Measurements from ENCODE around the gene AIP. TPM values are rescaled to one million over a fixed set of nuclear protein-coding genes. Genes with fewer than 3 reads are reported as not detected.
A peak's percentile ranks its signal among the peaks of the same experiment; 100 is the strongest.

Gene AIP
- total and polyA plus RNA-seq, 7 donors, result 25.3 to 71.5 (median 42.7) TPM

DNA sequence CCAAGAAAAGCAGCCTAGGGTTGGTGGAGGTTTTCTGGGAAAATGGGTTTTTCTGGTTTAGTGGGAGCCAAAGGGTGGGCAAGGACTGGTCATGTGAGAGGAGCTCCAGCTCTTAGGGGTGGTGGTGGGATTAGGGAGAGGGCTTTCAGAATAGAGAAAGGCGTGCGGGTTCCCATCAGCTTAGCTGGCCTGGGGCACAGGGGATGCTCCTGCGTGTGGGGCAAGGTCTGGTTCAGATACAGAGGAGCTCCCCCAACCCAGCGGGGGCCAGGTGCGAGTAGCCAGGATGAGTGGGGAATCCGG is 14.4 kb upstream of the AIP start:
- Histone ChIP-seq H3K4me1 (peaks cover 20% of the 10 kb centered on the region), H3K27me3 (ENCODE audit: insufficient read depth in 3 of 3, low read length in 2 of 3) (no peaks in the 10 kb centered on the region), H3K36me3 (ENCODE audit: insufficient read depth in 1 of 2, low read depth in 1 of 2) (peaks cover 0 to 5% of the 10 kb centered on the region in 2 donors), H3K9me3 (no peaks in the 10 kb centered on the region), H3K4me3 (peak overlapping the region; percentile 98), H3K27ac (peak overlapping the region; percentile 85)
- intact Hi-C loops (cut with DNase I), result loop anchor here (5.0 kb wide), 3 partner anchors 39 to 66 kb away; partner anchors contain the start of genes PPP1CA (in 2 of the 2), RPS6KB2 (in 2 of the 2), TBC1D10C (in 2 of the 2) and CDK2AP2 (in 1 of the 2)
- WGBS, 3 donors, result 2 to 3% (median 3%) methylated on average over 5 to 6 of the region's 6 CpGs
- TF ChIP-seq, protein P1, sequence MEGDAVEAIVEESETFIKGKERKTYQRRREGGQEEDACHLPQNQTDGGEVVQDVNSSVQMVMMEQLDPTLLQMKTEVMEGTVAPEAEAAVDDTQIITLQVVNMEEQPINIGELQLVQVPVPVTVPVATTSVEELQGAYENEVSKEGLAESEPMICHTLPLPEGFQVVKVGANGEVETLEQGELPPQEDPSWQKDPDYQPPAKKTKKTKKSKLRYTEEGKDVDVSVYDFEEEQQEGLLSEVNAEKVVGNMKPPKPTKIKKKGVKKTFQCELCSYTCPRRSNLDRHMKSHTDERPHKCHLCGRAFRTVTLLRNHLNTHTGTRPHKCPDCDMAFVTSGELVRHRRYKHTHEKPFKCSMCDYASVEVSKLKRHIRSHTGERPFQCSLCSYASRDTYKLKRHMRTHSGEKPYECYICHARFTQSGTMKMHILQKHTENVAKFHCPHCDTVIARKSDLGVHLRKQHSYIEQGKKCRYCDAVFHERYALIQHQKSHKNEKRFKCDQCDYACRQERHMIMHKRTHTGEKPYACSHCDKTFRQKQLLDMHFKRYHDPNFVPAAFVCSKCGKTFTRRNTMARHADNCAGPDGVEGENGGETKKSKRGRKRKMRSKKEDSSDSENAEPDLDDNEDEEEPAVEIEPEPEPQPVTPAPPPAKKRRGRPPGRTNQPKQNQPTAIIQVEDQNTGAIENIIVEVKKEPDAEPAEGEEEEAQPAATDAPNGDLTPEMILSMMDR (IDR thresholded peaks at IDR 0.05), result no peak
- ATAC-seq (no peak), DNase-seq (no peak)

DNA sequence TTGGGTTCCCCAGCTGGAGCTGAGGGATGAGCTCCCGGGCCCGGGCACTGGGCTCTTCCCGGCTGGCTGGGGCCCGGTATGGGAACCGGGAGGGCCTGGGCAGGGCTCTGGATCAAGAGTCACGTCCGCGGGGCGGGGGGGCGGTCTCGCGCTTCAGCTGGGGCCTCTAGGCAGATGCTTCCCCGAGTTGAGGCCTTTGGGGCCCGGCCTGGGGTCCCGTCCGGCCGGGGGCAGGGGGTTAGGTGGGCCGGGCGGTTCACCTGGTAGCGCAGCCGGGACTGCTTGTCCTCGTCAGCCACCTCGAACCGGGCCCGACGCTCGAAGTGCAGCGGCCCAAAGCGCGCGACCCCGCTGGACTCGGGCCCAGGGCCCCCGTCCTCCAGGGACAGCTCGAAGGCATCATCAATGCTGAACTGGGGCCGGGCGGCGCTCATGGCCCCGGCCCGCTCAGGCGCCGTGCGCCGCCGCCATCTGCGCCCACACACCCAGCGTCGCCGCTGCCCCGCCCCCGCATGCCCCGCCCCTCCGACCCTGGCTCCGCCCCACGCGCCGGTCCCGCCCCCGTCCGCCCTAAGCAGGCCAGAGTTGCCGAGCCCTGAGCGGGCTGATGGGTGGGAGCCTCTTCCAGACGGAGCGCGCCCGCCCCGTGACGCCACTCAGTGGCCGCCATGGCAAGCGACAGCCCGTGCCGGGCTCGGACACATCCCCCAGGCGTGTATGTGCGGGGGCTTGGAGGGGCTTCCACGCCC is 13.9 kb upstream of the AIP start, which contains the start of gene TMEM134:
Gene TMEM134 (minus strand): TSS at position 493 of the 749 bp plus-strand sequence. CDS start 59 bp downstream, at position 434.
- peaks cover 15% of the 10 kb centered on the region for H3K4me1 ChIP-seq
- intact Hi-C loops (cut with DNase I), result loop anchor here (5.0 kb wide), 3 partner anchors 38 to 67 kb away; partner anchors contain the start of genes PPP1CA (in 2 of the 2), RPS6KB2 (in 2 of the 2), TBC1D10C (in 2 of the 2) and CDK2AP2 (in 1 of the 2)
- H3K27me3 ChIP-seq (ENCODE audit: insufficient read depth in 3 of 3, low read length in 2 of 3), result no peaks in the 10 kb centered on the region
- H3K27ac ChIP-seq, result peak within 1 kb of the TSS; percentile 85
- DNase-seq (peak; percentile 93 to 97), ATAC-seq (peak; percentile 93 to 97 (median 96))
- H3K4me3 ChIP-seq, result peak within 1 kb of the TSS; percentile 98
- TF ChIP-seq, protein P1 (IDR thresholded peaks at IDR 0.05), result peak; percentile 47
- 0 to 1% (median 0%) methylated on average over 39 to 76 of the region's 76 CpGs for WGBS, 3 donors
- peaks cover 0 to 5% of the 10 kb centered on the region in 2 donors for H3K36me3 ChIP-seq (ENCODE audit: insufficient read depth in 1 of 2, low read depth in 1 of 2)
- H3K9me3 ChIP-seq, result no peaks in the 10 kb centered on the region

DNA sequence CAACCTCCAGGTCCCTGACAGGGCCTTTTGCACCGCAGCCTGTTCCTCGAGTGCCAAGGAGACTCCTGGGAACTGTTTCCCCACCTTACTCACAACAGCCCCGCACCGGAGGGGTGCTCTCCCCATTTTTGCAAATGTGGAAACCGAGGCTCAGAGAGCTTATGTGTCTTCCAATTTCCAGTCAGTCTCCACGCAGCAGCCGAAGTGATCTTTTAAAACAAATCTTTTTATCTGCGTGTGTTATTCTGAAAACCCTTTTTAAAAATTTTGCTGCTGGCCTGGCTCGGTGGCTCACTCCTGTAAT is 13.4 kb upstream of the AIP start:
- intact Hi-C loops (cut with DNase I), result loop anchor here (5.0 kb wide), 3 partner anchors 38 to 67 kb away; partner anchors contain the start of genes PPP1CA (in 2 of the 2), RPS6KB2 (in 2 of the 2), TBC1D10C (in 2 of the 2) and CDK2AP2 (in 1 of the 2)
- peaks cover 12% of the 10 kb centered on the region for H3K4me1 ChIP-seq
- H3K4me3 ChIP-seq, result peak overlapping the region; percentile 98

DNA sequence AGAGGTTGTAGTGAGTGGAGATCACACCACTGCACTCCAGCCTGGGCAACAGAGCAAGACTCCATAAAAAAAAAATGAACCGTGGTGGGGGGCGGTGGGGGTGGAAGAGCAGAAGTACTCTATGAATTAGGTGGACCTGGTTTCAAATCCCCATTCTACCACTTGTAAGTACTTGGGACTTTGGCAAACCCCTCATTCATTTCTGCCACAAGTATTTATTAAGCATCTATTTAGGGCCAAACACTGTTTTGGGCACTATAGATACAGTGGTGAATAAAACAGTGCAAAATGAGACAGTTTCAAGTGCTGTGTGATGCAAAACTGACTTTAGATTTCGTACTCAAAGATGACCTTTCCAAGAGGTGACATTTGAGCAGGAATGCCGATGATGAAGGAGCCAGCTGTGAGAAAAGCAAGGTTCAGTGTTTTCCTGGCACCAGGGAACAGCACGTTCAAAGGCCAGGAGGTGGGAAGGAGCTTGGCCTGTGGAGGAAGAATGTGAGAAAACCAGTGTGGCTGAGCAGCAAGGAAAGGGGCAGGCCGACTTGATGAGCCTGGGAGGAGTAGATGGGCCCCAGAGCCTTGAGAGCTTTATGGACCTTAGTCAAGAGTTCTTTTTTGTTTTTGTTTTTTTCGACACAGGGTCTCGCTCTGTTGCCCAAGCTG is 12.4 kb upstream of the AIP start:
- intact Hi-C loops (cut with DNase I), result no loop called here
- Histone ChIP-seq H3K4me3 (no peak overlapping the region), H3K9me3 (no peaks in the 10 kb centered on the region), H3K27ac (no peak overlapping the region), H3K4me1 (peaks cover 12% of the 10 kb centered on the region), H3K36me3 (ENCODE audit: insufficient read depth in 1 of 2, low read depth in 1 of 2) (peaks cover 0 to 5% of the 10 kb centered on the region in 2 donors), H3K27me3 (ENCODE audit: insufficient read depth in 3 of 3, low read length in 2 of 3) (no peaks in the 10 kb centered on the region)
- WGBS, 3 donors, result 80 to 84% (median 82%) methylated on average over 8 of the region's 8 CpGs
- ATAC-seq (no peak), DNase-seq (no peak)
- TF ChIP-seq, protein P1 (IDR thresholded peaks at IDR 0.05), result no peak

More for the DNA sequence above, 13.4 kb upstream of the AIP start:
- DNase-seq (no peak), ATAC-seq (no peak)
- H3K27ac ChIP-seq, result peak overlapping the region; percentile 85
- WGBS, 3 donors, result 5 to 9% (median 7%) methylated on average over 9 of the region's 9 CpGs
- TF ChIP-seq, protein P1 (IDR thresholded peaks at IDR 0.05), result no peak
- H3K27me3 ChIP-seq (ENCODE audit: insufficient read depth in 3 of 3, low read length in 2 of 3), result no peaks in the 10 kb centered on the region
- H3K36me3 ChIP-seq (ENCODE audit: insufficient read depth in 1 of 2, low read depth in 1 of 2), result peaks cover 0 to 5% of the 10 kb centered on the region in 2 donors
- H3K9me3 ChIP-seq, result no peaks in the 10 kb centered on the region
